AML-193 (cell line): ENCODE measurements around the gene HAND2.

Experiments
- DNase-seq, 2 experiments: peaks; one replicate each; lab custom pipeline; 2025; lab: John Stamatoyannopoulos, UW

HAND2 gene

DNA sequence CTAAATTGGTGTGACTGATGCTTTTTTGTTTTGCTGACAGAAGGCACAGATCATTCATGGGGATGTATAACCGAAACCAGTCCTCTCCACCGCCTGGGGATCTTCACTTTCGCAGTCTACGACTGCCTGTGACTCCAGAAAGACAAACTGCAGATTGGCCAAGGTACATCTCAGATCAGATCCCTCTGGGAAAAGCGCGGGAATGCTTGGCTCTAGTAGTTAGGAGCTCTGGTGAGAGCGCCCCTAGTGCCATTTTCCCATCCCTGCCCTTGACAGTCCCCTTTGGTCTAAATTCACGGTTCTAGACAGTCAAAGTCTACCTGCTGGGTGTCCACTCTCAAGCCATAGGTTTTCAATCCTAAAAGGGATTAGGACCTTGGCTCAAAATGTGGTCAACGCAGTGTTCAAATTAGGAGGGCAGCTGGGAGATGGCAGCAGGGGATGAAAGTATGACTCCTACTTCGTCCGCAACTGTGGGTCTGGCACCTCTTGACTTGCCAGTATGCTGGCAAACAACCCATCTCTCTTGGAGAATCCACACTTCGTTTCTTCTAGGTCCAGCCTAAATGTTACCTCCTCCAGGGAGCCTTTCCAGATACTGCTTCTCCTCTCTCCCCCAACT is 6.9 kb upstream of the HAND2 start:
- DNase-seq: no peak

DNA sequence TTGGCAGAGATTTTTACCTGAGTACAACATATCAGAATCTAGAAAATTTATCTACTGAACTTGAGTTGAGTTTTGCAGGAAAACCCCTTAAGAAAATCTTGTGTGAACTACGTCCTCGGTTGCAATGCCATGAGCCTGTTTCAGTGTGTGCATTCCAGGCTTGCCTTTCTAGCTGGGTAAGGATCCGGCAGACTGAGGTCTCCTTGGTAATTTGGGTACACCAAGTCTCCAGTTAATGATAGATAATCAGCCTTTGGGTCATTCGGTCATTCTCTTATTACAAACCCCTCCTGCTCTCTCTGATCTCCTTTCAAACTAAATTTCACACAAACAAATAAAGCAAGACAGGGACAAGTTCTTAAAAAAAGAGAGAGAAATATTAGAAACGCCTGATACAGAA is 5.9 kb upstream of the HAND2 start:
- DNase-seq: no peak

DNA sequence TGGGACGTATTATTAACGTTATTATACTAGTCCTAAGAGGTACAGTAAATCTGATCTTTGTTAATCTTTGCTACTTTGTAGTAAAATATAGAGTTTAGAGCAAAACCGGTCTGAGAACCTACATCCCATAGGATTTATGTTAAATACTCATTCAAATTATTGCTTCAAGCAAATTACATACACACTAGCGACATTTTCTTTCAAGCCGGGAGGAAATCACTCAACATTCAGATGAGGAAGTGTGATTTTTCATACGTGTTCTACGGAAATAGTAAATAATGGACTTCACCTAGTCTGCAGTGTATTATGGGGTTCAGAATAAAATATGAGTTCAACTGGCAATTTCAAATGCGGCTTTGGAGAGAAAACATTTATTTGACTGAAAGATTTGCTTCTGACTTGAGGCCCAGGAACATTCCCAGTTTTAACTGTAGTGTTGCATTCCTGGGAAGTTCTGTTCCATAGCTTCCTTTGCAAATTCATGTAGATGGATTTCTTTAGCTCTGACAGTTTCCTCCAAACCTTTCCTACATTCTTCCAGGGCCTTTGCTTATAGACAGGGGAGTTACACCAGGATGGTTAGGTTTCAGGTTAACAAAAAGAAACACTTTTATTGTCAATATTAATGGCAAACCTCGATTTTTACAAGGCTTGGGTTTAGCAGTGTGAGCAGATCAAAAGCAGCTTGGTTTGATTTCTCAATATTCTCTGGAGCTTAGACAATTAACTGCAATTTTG is 5.3 kb upstream of the HAND2 start:
- no peak for DNase-seq

DNA sequence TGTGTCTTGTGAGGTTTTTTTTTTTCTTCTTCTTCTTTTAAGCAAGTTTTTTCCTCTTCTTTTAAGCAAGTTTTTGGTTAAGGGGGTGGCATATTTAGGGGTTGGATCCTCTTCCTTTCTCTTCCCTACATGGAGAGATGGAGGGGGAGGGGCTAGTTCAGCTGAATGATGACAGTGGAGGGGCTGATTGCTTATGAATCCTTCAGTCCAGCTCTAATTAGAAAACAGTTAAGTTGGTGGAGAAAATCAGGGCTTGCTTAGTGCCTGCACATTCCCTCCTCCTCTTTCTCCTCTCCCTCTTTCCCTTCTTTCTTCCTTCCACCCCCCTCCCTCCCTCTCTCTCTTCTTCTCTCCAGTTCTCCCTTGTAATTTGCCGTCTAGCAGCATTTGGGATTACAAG is 4.4 kb upstream of the HAND2 start:
- DNase-seq: no peak

DNA sequence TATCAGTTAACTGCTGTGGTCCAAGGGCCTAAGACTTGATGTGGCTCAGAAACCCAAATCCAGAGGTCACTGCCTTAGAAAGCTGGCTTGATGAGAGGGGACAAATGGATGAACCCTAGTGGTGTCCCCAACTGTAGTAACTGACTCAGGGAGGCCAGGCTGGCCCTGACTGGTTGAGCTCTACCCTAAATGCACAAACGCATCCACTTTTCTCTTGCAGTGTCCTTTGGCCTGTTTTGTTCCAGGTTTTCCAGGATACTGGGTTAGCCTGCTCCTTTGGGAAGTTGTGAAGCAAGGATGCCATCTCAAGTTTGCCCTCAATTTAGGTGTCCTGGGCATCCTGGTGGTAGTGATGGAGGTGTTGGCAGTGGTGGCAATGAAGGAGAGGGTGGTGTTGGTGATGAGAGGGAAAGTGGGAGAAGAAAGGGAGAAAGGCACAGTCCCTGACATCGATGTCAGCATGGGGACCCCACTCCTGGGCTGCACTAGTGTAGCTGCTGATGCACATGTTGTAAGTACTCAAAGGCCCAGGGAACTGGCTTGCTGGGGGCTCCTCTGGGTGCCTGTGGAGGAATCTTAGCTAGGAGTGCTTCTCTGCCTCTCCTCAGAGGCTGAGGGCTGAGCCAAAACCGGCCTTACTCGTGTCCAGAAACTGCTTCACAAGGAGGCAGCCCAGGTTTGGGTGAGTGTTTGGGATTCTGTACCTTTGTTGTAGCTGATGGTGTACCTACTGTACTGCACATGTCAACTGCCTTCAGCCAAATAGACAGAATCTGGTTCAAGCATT is 2.9 kb upstream of the HAND2 start:
- DNase-seq: no peak

DNA sequence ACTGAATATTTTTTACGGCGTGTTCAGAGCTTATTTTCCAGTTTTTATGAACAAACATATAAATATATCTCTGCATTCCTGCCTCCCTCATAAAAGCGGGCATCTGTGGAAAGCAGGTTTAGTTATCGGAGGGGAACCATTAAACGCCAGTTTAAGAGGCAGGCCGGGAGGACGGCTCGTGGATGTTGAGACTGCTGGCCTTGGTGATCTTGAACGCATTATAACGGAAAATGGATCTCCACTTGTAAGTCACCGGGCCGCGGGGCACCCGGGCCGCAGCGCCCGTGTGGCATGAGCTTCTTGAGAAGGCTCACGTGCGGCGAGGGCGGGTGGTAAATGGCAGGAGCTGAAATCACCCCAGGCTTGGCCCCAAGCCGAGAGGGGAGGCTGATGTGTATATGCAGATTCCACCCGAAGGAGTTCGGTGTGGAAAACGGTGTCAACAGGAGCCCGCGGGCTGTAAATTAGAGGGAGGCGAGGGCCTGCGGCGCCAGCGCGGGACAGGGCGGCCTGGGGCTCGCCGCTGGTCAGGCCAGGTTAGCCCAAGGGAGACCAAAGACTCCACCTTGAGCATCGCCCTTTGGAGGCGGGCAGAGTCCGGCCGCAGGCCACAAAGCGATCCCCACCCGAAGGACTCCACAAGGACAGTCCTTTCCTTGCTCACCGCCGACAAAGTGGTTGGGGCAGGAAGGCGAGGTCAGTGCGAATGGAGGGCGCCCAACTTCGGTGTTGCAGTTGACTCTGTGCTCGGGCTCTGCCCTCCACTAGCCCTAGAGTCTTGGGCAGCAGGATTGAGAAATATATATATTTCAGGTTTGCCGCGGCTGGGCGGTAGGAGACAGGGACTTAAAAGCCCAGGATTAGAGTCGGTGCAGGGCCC is 1.3 kb upstream of the HAND2 start:
- no peak for DNase-seq

DNA sequence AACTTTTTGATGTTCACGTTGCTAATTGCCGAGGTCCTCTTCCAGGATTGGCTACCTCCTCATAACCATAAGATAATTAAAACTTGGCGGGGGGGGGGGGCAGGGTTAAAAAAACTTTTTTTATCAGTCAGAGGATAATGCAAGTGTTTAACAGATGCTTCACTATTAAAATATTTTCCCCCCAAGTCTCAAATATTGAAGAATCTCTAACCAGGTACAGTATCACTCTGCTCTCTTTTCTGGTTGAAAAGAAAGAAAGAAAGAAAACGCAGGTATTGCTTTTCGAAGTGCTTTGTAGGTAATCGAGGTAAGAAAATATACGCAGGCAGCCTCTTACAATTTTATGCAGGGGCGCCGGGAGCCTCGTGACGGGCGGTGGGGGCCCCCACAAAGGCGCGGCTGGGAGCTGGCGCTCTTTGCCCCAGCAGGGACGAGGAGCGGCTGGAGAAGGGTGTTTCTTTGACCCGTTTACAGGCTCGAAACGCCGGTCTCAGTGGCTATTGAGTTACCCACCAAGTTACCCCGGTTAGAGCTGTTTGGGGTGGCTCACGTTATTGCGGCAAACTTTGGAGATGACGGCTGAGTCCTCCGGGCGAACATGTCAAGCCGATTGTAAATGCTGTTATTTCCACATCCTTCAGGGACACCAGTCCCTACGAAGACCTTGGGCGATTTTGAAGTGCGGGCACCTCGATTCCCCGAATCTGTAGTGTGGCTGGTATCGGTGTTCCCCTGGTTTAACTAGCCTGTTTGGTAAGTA is 477 bp upstream of the HAND2 start:
- no peak for DNase-seq

DNA sequence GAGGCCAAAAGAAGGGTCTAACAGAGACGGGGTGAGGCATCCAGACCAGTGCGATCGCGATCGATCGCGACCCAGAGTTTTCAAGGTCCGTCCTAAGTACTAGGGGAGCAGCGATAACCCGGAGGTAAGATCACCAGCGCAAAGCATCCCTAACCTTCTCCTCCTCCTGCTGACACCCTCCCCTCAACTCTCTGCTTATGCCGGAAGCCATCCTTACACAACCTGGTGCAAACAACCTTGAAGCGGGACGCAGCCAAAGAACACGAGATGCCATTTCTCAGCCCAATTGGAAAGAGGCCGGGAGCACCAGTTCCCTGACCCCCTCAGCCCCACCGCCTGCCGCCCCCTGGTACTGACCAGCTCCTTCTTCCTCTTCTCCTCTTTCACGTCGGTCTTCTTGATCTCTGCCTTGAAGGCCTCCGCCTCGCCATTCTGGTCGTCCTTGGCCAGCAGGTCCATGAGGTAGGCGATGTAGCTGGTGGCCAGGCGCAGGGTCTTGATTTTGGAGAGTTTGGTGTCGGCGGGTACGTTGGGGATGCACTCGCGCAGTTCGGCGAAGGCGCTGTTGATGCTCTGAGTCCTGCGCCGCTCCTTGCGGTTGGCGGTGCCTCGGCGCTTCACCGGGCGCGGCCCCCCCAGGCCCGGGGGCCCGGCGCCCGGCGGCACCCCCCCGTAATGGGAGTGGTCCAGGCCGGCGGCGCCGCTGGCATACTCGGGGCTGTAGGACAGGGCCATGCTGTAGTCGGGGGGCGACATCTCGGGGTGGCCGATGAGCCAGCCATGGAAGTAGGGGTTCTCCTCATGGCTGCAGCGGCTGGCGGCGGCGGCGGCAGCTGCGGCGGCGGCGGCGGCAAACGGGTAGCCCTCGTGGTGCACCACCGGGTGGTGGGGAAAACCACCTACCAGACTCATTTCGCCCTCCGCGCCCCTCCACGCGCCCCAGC is 1.4 kb downstream of the HAND2 start:
- no peak for DNase-seq

DNA sequence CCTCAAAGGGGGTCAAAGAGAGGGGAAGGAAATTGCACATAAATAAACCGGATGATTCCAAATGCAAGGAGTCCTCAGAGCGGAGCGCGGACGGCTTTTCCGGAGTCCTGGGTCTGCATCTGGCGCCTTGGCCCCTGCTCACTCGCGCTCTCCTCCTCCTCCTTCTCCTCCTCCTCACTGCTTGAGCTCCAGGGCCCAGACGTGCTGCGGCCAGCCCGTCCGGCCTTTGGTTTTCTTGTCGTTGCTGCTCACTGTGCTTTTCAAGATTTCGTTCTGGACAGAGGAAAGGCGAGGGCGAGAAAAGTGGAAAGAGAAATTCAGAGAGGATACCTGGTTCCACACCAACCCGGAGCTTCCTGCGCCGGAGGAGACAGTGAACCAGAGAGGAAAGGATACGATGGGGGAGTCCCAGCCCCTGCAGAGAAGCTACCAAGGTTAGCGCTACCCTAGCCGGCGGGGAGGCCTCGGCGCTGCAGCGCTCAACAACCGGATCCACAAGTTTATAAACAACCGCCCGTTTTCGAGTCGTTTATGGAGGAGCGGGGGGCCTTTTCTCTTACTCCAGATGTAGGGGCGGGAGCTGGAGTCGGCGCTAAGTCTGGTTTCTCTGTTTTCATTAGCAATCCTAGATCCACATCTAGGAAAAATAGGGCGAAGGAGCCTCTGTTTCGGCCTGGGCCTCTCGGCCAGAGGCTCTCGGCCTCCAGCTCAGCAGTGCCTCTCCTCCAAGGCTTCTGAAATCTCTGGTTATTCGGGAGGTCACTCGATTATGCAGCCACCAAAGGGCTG is 2.7 kb downstream of the HAND2 start:
- no peak for DNase-seq

DNA sequence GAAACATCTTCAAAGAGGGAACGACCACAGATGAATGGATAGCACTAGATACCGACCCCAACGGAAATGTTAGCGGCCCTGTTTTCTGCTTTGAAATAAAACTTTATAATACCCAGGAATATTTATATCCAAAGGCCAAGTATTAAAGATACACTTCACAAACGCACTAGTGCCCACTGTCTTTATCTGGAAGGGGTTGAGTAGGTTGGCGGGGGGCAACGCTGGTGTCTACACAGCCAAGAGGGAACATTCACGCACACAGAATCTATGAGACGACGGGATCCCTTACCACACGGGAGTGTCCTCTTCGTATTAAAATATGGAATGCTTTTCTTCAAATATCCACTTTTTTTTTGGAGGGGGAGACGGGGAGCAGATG is 3.3 kb downstream of the HAND2 start:
- DNase-seq: no peak

DNA sequence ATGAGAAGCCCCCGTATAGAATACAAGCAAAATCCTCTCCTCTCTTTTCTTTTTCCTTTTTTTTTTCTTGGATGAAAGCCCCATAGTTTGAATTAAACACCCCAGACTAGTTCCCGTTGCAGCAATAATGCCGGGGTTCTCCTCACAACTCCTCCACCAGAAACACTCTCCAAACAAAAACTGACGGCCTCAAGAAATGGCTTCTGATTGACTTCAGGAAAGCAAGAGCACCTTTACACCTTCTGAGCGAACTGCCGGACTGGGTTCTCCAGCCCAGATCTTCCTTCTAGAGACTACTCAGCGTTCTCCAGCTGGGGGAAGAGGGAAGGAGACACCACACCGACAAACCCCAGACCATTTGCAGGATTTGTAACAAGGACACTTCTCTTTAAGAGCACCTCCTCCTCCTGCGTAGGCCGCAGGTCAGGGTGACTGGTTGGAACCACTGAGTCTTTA is 4.0 kb downstream of the HAND2 start:
- no peak for DNase-seq

DNA sequence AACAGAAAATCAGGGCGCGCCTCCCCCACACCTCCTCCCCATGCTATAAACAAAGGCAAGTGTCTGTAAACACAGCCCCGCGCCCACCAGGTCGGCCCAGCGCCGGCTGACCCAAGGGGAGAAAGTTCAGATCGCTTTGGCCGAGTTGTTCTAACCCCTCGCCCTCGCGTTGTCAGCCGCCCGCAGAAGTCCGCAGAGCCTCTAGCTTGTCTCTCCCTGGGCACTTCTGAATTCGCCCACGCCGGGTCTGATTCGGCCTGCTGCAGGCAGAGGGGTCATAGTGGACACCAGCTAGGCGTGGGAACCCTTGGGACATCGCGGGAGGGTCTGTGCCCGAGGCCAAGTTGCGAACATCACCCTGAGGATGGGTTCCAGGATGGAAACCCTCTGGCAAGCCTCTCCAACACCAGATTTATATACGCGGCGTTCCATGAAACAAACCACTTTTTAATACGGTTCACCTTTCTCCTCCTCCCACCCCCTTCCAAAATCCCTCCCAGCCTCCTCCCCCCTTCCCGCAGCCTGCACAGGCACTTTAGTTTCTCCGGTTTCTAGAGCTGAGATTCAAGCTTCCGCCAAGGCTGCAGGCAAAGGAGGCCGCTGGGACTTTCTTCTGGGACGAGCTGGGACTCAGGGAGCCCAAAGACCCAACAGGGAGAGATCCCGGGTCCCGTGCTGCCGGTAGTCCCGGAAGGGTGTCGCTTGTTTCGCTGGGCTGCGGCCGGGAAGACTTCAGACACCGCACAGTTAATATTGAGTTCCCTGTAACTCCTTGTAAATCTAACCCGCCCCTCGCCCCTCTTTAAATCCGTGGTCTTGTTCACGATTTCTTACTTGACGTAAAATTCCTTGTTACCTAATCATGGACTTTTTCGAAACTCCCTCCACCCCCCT is 4.7 kb downstream of the HAND2 start:
- no peak for DNase-seq

DNA sequence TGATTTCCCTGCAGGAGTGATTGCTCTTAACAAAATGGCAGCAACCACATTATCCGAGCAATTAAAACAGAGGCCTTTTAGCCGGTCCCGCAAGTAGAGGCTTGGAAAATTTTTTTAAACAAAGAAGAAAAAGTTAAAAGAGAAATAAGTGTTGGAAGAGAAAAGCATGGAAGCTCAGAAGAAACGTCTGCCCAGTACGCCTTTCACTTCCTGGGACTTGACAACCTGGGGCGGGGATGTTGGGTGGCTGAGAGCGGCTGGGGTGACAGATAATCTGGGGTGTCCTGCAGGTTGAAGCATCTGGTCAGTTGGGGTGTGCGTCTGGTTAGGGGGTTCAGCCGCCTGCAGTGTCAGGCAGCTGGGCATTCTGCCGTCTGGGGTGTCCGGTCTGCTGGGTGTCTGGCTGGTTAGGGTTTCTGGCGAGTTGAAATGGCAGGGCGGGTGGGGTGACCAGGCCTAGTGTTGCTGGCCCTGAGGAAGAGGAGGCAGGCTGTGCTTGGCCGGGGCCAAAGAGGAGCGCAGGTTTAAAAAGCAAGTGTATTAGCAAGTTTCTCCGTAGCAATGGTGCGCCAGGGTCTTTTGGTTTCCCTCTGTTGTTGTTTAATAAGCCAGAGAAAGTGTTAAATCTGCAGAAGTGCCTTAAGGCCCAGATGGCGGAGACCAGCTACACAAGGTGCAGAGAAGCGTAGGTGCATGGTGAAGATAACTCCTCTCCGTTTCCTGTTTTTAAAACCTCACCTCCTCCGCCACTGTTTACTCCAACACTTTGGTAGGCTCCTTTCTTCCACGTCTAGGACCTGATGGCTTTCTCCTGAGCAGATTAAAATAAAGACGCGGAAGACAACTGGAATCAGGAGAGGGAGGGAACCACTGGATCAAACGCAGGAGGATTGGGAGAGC is 5.6 kb downstream of the HAND2 start:
- no peak for DNase-seq

DNA sequence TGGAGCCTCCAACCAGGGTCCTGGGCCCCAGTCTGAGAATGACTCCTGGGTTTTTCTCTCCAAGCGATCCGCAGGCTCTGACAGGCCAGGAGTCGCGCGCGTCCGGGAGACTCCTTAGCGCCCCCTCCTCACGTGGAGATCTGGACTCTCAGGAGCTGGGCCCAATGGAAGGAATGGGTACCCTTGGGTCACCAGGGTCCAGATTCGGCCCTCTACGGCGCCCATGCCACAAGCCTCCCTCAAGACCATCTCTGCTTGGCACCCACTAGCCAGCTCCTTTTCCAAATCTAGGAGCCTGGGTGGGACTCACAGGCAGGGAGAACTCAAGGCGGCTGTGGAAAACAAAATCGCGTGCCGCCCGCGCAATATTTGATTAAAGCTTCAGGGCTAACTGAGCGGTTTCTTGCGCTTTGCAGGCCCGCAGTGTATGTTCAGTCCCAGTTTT is 7.1 kb downstream of the HAND2 start:
- DNase-seq: no peak

DNA sequence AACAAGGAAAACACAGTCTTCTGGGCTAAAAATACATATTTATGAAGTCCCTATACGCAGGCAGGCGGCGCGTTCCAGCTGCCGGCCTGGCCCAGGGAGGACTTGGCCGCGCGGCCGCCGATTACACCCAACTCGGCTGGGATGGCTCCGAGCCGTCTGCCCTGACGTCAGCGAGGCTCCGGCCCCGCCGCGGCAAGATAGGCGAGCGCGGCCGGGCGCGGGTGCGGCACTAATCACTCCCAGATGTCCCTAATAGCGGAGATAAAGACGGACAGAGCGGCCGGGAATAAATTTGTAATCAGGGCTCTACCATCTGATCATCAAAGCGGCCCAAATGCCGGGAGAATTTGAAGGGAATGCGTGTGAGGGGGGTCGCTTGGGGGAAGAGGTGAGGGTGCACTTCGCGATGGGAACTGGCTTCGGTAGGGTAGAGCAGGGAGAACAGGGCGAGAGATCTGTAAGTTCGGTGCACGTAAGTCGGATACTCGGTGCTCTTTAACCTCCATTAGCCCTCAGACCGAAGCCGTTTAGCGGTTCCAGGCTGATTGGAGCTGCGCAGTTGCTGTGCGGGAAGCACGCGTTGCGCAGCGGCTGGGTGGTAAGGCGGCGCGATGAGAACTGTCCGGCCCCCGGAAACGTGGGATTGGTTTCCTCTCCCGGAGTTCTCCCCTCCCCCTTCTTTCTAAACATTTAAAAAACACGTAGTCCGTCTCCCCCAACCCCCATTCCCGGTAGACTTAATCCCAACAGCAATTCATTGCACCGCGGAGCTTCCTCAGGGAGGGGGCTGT is 7.7 kb downstream of the HAND2 start:
- no peak for DNase-seq

DNA sequence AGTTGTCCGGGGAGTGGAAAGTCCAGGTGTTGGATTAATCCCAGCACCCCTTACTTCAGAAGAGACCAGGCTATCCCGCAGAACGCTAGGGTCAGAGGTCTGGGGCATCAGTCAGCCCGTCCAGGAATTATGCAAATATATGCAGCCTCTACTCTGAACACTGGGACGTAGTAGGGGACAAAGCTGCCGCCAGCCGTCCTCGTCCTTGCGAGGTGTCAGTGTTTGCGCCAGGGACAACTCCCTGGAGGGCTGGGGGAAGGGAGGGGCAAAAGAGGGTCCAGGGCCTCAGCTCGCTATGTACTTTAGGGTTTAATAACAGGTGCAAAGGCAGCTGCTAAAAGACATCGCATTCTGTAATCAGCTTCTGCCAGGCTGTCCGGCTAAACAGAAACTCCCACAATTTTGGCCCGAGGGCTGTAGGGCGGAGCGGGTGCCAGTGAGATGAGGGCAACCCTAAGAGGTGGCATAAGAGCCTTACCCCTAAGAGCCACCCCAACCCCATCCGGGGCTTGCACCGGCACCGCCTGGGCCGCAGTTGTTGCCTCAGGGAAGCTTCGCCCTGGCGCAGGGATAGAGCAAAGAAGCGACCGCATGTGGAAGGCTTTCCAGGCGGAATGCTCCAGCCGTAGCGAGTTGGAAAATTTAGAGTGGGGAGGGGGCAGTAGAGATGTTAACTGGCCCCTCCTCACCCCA is 8.4 kb downstream of the HAND2 start:
- no peak for DNase-seq
